Testis (tissue), 5 donors: ENCODE data around the gene AMMECR1. TPM values are rescaled to one million over a fixed set of nuclear protein-coding genes. Genes with fewer than 3 reads are reported as not detected.

Source experiments
- DNase-seq: peaks from one replicate; pipeline ENCODE4 v3.0.0-alpha.2; 2019
- H3K27ac ChIP-seq, 2 donors: fragments of 200-600 bp; sonication (generic); one replicate each; pipeline ENCODE4 v1.5.1; 2019
- H3K27me3 ChIP-seq: fragments of 200-600 bp; sonication (generic); one replicate; pipeline ENCODE4 v1.5.1; 2019
- H3K36me3 ChIP-seq: fragments of 200-600 bp; sonication (generic); one replicate; pipeline ENCODE4 v1.5.1; 2017; ENCODE audit warnings: low read depth; ENCODE audit errors: missing control alignments
- H3K4me1 ChIP-seq: fragments of 200-600 bp; sonication (generic); one replicate; pipeline ENCODE4 v1.5.1; 2019
- H3K4me3 ChIP-seq, 2 donors: fragments of 200-600 bp; sonication (generic); one replicate each; pipeline ENCODE4 v1.5.1; 2017 to 2019
- H3K9me3 ChIP-seq: fragments of 200-600 bp; sonication (generic); one replicate; pipeline ENCODE4 v1.5.1; 2017
- CTCF ChIP-seq, 3 experiments: fragments of 450-650 bp in 2 of 3; fragments of 200-600 bp in 1 of 3; sonication (generic) in 1 of 3; IDR thresholded peaks; one replicate each; pipeline ENCODE4 v1.5.1; 2016 to 2019; ENCODE audit warnings: antibody characterized with exemption in 3 of 3, mild to moderate bottlenecking in 2 of 3, moderate library complexity in 1 of 3
- POLR2A ChIP-seq: fragments of 450-650 bp; IDR thresholded peaks from one replicate; pipeline ENCODE4 v1.6.1; 2017; ENCODE audit warnings: antibody characterized with exemption, mild to moderate bottlenecking, moderate library complexity
- WGBS, 2 donors: methylation state at CpG; one replicate each; pipeline ENCODE4 v1.1.5; 2018; 5-methylcytosine and 5-hydroxymethylcytosine counted together
- intact Hi-C: fragments of 100-400 bp; cut with DNase I; formaldehyde crosslinking; loops from one replicate; pipeline ENCODE4 v1.15.1; 2023; ENCODE audit warnings: low total_unique reads
- long read RNA-seq, 2 donors: transcript quantifications; one replicate each; lab custom pipeline, GENCODE V29; 2026
- polyA plus RNA-seq: library from polyadenylated mRNA; stranded (reverse); fragments of 350-450 nt; fragmentation: Illumina TruSeq; extraction: RNeasy Lipid Tissue Mini Kit (QIAGEN cat#74804); gene quantifications from one replicate; pipeline ENCODE4 v1.2.3, GENCODE V29; 2014; ENCODE audit warnings: low read depth, low replicate concordance; ENCODE audit not compliant: insufficient read depth
- total RNA-seq, 2 donors: library from RNA; depleted of rRNA; stranded (reverse); fragments of >200 nt; gene quantifications; one replicate each; pipeline ENCODE4 v1.2.3, GENCODE V29; 2016

AMMECR1 gene
- 1 to 10 TPM; 5.4 to 5.7 TPM for total RNA-seq
- 3.3 TPM for polyA plus RNA-seq
- long read RNA-seq, donor 1, full-length matches to known transcripts, result 6 of 6 reads
- long read RNA-seq, donor 1, partial matches to known transcripts, result 0 of 6 reads
- long read RNA-seq, donor 1, other reads (novel, unspliced or antisense), result 0 of 6 reads
- long read RNA-seq, donor 2, partial matches to known transcripts, result 0 of 1 reads
- long read RNA-seq, donor 2, other reads (novel, unspliced or antisense), result 0 of 1 reads

- peak; percentile 87 for DNase-seq
- no peak for TF ChIP-seq POLR2A
- TF ChIP-seq CTCF (IDR thresholded peaks at IDR 0.05), result no peak
- H3K27me3 ChIP-seq, result no peaks in the 10 kb centered on the region
- H3K36me3 ChIP-seq, result no peaks in the 10 kb centered on the region
- intact Hi-C loops, result no loop called here
- H3K4me3 ChIP-seq, result peak within 1 kb of the TSS; percentile 66 to 84
- peak within 1 kb of the TSS; percentile 77 to 90 for H3K27ac ChIP-seq
- 0% methylated on average over 1 to 19 of the region's 78 CpGs for WGBS, 2 donors
- no peaks in the 10 kb centered on the region for H3K9me3 ChIP-seq
- no peaks in the 10 kb centered on the region for H3K4me1 ChIP-seq
Observed at GRCh38 chrX:110317820-110318663, at the start of gene AMMECR1. TSS of gene AMMECR1 (minus strand) at chrX:110318085. CDS start at chrX:110318071, 14 bp downstream.

GRCh38 chrX:110363244-110363643 is 45.4 kb upstream of the AMMECR1 start:
- 78 to 89% methylated on average over 1 of the region's 1 CpG for WGBS, 2 donors
- Histone ChIP-seq H3K27ac (no peak overlapping the region), H3K4me3 (no peak overlapping the region), H3K4me1 (no peaks in the 10 kb centered on the region), H3K36me3 (no peaks in the 10 kb centered on the region), H3K27me3 (no peaks in the 10 kb centered on the region), H3K9me3 (no peaks in the 10 kb centered on the region)
- intact Hi-C loops, result no loop called here
- DNase-seq, result no peak
- TF ChIP-seq POLR2A (no peak), CTCF (IDR thresholded peaks at IDR 0.05) (no peak)

GRCh38 chrX:110359273-110359672 is 41.4 kb upstream of the AMMECR1 start:
- TF ChIP-seq CTCF (IDR thresholded peaks at IDR 0.05) (no peak), POLR2A (no peak)
- Histone ChIP-seq H3K9me3 (no peaks in the 10 kb centered on the region), H3K4me1 (no peaks in the 10 kb centered on the region), H3K27me3 (no peaks in the 10 kb centered on the region), H3K27ac (no peak overlapping the region), H3K4me3 (peak overlapping the region in 1 of 2 donors; percentile 39), H3K36me3 (no peaks in the 10 kb centered on the region)
- 25% methylated on average over 1 of the region's 1 CpG for WGBS, 2 donors
- no peak for DNase-seq
- intact Hi-C loops, result no loop called here

GRCh38 chrX:110358548-110358947 is 40.7 kb upstream of the AMMECR1 start, which contains the start of gene RTL9:
TSS of gene RTL9 (plus strand) at chrX:110358848. CDS start at chrX:110450618, 91,770 bp downstream.
- Histone ChIP-seq H3K36me3 (no peaks in the 10 kb centered on the region), H3K27me3 (no peaks in the 10 kb centered on the region), H3K27ac (no peak within 1 kb of the TSS), H3K4me1 (no peaks in the 10 kb centered on the region), H3K4me3 (peak within 1 kb of the TSS in 1 of 2 donors; percentile 39), H3K9me3 (no peaks in the 10 kb centered on the region)
- DNase-seq, result peak; percentile 49
- TF ChIP-seq POLR2A (no peak), CTCF (IDR thresholded peaks at IDR 0.05) (no peak)
- 38 to 39% methylated on average over 2 of the region's 2 CpGs for WGBS, 2 donors
- intact Hi-C loops, result no loop called here
